Measurements from ENCODE around the gene OSBPL7. TPM values are rescaled to one million over a fixed set of nuclear protein-coding genes. Genes with fewer than 3 reads are reported as not detected.

OSBPL7 gene
- total and polyA plus RNA-seq, 2 of the 8 experiments (the other 6 are each of a cell fraction or from before 2014, with no cell fraction given): 7.2 to 8.9 TPM

DNA sequence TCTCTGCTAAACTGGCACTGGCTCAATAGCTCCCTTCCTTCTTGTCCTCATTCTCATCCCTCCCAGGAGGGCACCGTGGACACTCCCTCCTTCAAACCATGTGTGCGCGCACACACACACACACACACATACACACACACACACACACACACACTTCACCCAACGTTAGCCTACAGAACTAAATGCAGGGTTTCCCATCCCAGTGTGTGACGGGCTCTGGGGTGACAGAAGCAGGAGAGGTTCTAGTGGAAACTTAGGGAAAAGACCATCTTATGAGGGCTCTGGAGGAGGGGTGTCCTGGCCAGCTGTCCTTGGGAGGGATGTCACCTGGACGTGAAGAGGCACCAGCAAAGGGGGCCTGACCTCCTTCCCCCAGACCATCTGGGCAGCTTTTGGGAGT is 19.7 kb downstream of the OSBPL7 start:
- Histone ChIP-seq H3K56ac (replicated peaks; ENCODE audit: insufficient read length, low read depth, low read length) (no peak overlapping the region), H3K79me1 (ENCODE audit: low read depth, low read length) (no peaks in the 10 kb centered on the region), H4K5ac (ENCODE audit: insufficient read length, low read depth, low read length) (no peak overlapping the region), H3K9ac (replicated peaks in 1 of 4; ENCODE audit: extremely low read depth in 1 of 4, low read depth in 3 of 4, low read length in 3 of 4) (no peak overlapping the region; a peak in 1 of 7 replicates), H3K79me2 (ENCODE audit: control insufficient read depth in 1 of 2, insufficient read depth in 2 of 2, low read length in 2 of 2) (no peaks in the 10 kb centered on the region), H3K4me1 (replicated peaks in 1 of 4; ENCODE audit: control insufficient read depth in 3 of 4, insufficient read depth in 4 of 4, low read length in 3 of 4) (no peaks in the 10 kb centered on the region), H2BK120ac (replicated peaks; ENCODE audit: low read depth, low read length) (no peak overlapping the region), H2BK12ac (ENCODE audit: low read depth, low read length) (no peak overlapping the region), H2AK5ac (ENCODE audit: low read depth, low read length) (no peak overlapping the region), H4K91ac (replicated peaks; ENCODE audit: insufficient read length, low read length) (no peak overlapping the region), H3K36me3 (ENCODE audit: control insufficient read depth in 2 of 4, insufficient read depth in 4 of 4, low read length in 3 of 4) (no peaks in the 10 kb centered on the region), H4K20me1 (replicated peaks in 1 of 2; ENCODE audit: control insufficient read depth in 1 of 2, insufficient read depth in 2 of 2, low read length in 2 of 2) (peaks cover 0 to 2% of the 10 kb centered on the region in 2 experiments), H3K4me2 (ENCODE audit: insufficient read depth in 1 of 2, low read depth in 2 of 2, low read length in 2 of 2) (no peak overlapping the region), H2AFZ (ENCODE audit: low read length) (no peak overlapping the region), H3K14ac (ENCODE audit: insufficient read length) (no peak overlapping the region), H3K9me3 (ENCODE audit: insufficient read depth in 2 of 2, low read depth in 1 of 2, low read length in 1 of 2) (no peaks in the 10 kb centered on the region), H3K18ac (ENCODE audit: extremely low read depth, low read length) (no peak overlapping the region), H4K8ac (ENCODE audit: extremely low read depth, insufficient read depth, low read length) (no peak overlapping the region), H2BK5ac (ENCODE audit: low read depth, low read length) (no peak overlapping the region), H2BK20ac (ENCODE audit: low read length) (no peak overlapping the region), H3K27me3 (replicated peaks in 1 of 4; ENCODE audit: control insufficient read depth in 3 of 4, extremely low read depth in 1 of 4, insufficient read depth in 3 of 4, low read length in 3 of 4) (no peaks in the 10 kb centered on the region), H3K4me3 (ENCODE audit: extremely low read depth in 1 of 4, insufficient read depth in 2 of 4, low read depth in 3 of 4, low read length in 4 of 4) (no peak overlapping the region), H3K23ac (ENCODE audit: insufficient read length) (no peak overlapping the region), H3K27ac (ENCODE audit: low read depth, low read length) (no peak overlapping the region), H2BK15ac (ENCODE audit: low read length) (no peak overlapping the region), H3K23me2 (ENCODE audit: low read depth, low read length) (no peaks in the 10 kb centered on the region), H3K4ac (replicated peaks; ENCODE audit: insufficient read length, low read depth, low read length) (no peak overlapping the region)
- DNase-seq (ENCODE audit: low read depth in 1 of 2, low spot score in 2 of 2) (no peak), FAIRE-seq (no peak)
- ChIA-PET CTCF (ENCODE audit: partially characterized antibody) (interaction anchor here (0.6 to 5.6 kb wide), 22 partner anchors 9 to 1896 kb away, joined by 3 to 57 read pairs (median 4); partner anchors contain the start of genes SCRN2 and TBX21), POLR2A (ENCODE audit: partially characterized antibody) (interaction anchor here (0.8 to 1.2 kb wide), 2 partner anchors 11 to 12 kb away, joined by 4 to 5 read pairs; no protein-coding TSS in a partner anchor)
- WGBS, 2 experiments (ENCODE audit: extremely low coverage in 1 of 2, insufficient coverage in 1 of 2, insufficient read length in 1 of 2, insufficient replicate concordance in 2 of 2, low coverage in 1 of 2, low lambda C conversion rate in 2 of 2, missing lambda C conversion rate in 1 of 2): 56% methylated on average over 6 of the region's 6 CpGs; no CpG with 5 or more reads in 1 of the 2 experiments
- TF ChIP-seq ZNF274 (IDR thresholded peaks at IDR 0.05; ENCODE audit: borderline replicate concordance, extremely low read depth, low read length) (no peak), RNF2 (IDR thresholded peaks at IDR 0.05; ENCODE audit: borderline replicate concordance, low read depth, low read length, missing control alignments, poor library complexity, severe bottlenecking) (no peak), GABPA (IDR thresholded peaks at IDR 0.05; ENCODE audit: borderline replicate concordance, insufficient read depth, low read length) (no peak)
- TF ChIP-seq, protein P1, sequence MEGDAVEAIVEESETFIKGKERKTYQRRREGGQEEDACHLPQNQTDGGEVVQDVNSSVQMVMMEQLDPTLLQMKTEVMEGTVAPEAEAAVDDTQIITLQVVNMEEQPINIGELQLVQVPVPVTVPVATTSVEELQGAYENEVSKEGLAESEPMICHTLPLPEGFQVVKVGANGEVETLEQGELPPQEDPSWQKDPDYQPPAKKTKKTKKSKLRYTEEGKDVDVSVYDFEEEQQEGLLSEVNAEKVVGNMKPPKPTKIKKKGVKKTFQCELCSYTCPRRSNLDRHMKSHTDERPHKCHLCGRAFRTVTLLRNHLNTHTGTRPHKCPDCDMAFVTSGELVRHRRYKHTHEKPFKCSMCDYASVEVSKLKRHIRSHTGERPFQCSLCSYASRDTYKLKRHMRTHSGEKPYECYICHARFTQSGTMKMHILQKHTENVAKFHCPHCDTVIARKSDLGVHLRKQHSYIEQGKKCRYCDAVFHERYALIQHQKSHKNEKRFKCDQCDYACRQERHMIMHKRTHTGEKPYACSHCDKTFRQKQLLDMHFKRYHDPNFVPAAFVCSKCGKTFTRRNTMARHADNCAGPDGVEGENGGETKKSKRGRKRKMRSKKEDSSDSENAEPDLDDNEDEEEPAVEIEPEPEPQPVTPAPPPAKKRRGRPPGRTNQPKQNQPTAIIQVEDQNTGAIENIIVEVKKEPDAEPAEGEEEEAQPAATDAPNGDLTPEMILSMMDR (IDR thresholded peaks at IDR 0.05; ENCODE audit: control extremely low read depth in 1 of 3, insufficient read depth in 1 of 3, low read depth in 1 of 3, low read length in 3 of 3): no peak
- TF ChIP-seq, protein P2, sequence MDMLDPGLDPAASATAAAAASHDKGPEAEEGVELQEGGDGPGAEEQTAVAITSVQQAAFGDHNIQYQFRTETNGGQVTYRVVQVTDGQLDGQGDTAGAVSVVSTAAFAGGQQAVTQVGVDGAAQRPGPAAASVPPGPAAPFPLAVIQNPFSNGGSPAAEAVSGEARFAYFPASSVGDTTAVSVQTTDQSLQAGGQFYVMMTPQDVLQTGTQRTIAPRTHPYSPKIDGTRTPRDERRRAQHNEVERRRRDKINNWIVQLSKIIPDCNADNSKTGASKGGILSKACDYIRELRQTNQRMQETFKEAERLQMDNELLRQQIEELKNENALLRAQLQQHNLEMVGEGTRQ (IDR thresholded peaks at IDR 0.05; ENCODE audit: low read length): no peak
